ENCODE results near the gene EFNB2. TPM values are rescaled to one million over a fixed set of nuclear protein-coding genes. Genes with fewer than 3 reads are reported as not detected.

The EFNB2 gene
- total RNA-seq, 1 experiment from 2014 or later = 15.9 TPM

GRCh38 chr13:106535552-106536243 is at the start of gene EFNB2 (continued):
- TF ChIP-seq NR2C2 (CRISPR knock-in tag; IDR thresholded peaks at IDR 0.05) (peak; percentile 45; the same call in 1 of the 2 replicates), TCF7 (CRISPR knock-in tag; IDR thresholded peaks at IDR 0.05; ENCODE audit: low read depth) (peak; percentile 80; the same call in 1 of the 2 replicates), ERG (CRISPR knock-in tag; IDR thresholded peaks at IDR 0.05) (no peak), RORB (CRISPR knock-in tag; IDR thresholded peaks at IDR 0.05) (no peak), FOXK1 (CRISPR knock-in tag; IDR thresholded peaks at IDR 0.05) (no peak; the same call in 1 of the 2 replicates), ESRRA (CRISPR knock-in tag; IDR thresholded peaks at IDR 0.05; ENCODE audit: borderline replicate concordance) (no peak; the same call in 1 of the 2 replicates), USF1 (CRISPR knock-in tag; IDR thresholded peaks at IDR 0.05) (peak; percentile 48; the same call in 1 of the 2 replicates), ZNF281 (CRISPR knock-in tag; IDR thresholded peaks at IDR 0.05) (0 out of 2 replicates have a peak, but pooled peaks have one; percentile 49), ZBTB43 (CRISPR knock-in tag; IDR thresholded peaks at IDR 0.05) (no peak), ARID4B (CRISPR knock-in tag; IDR thresholded peaks at IDR 0.05; ENCODE audit: borderline replicate concordance) (peak; percentile 56; the same call in 1 of the 2 replicates), AR (CRISPR knock-in tag; IDR thresholded peaks at IDR 0.05) (no peak), MLX (CRISPR knock-in tag; IDR thresholded peaks at IDR 0.05) (no peak), ZMAT4 (CRISPR knock-in tag; IDR thresholded peaks at IDR 0.05) (no peak), KAT7 (CRISPR knock-in tag; IDR thresholded peaks at IDR 0.05; ENCODE audit: borderline replicate concordance) (no peak), SMAD4 (CRISPR knock-in tag; IDR thresholded peaks at IDR 0.05) (no peak), ZNF317 (CRISPR knock-in tag; IDR thresholded peaks at IDR 0.05; ENCODE audit: borderline replicate concordance, low read depth) (0 out of 2 replicates have a peak, but pooled peaks have one; percentile 29), NR1H2 (CRISPR knock-in tag; IDR thresholded peaks at IDR 0.05) (no peak), EMX1 (CRISPR knock-in tag; IDR thresholded peaks at IDR 0.05) (no peak), ATF3 (CRISPR knock-in tag; conservative IDR thresholded peaks at IDR 0.05) (no peak), TEAD4 (CRISPR knock-in tag; IDR thresholded peaks at IDR 0.05) (no peak), SMAD3 (CRISPR knock-in tag; IDR thresholded peaks at IDR 0.05; ENCODE audit: borderline replicate concordance) (no peak)

All from WTC11 (cell line).